ENCODE data around the gene HSBP1L1.
A peak's percentile ranks its signal among the peaks of the same experiment; 100 is the strongest.

HSBP1L1 gene

DNA sequence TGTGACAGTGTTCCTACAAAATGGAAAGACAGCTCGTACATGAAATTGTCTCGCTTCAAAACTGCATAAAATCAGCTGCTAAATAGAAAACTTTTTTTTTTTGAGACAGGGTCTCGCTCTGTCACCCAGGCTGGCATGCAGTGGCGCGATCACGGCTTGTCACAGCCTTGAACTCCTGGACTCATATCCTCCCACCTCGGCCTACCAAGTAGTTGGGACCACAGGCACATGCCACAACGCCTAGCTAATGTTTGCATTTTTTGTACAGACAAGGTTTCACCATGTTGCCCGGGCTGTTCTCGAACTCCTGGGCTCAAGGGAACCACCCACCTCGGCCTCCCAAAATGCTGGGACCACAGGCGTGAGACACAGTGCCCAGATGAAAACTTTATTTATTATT is 20.7 kb downstream of the HSBP1L1 start:
- Histone ChIP-seq H3K4me3 (replicated peaks; ENCODE audit: low read depth, low read length) (no peak overlapping the region), H3K36me3 (ENCODE audit: control insufficient read depth, insufficient read depth, low read length) (peaks cover 4% of the 10 kb centered on the region), H3K27me3 (replicated peaks; ENCODE audit: control insufficient read depth, insufficient read depth, low read length) (no peaks in the 10 kb centered on the region)
- DNase-seq (ENCODE audit: extremely low read depth, insufficient read length), result no peak
- TF ChIP-seq, protein P1, sequence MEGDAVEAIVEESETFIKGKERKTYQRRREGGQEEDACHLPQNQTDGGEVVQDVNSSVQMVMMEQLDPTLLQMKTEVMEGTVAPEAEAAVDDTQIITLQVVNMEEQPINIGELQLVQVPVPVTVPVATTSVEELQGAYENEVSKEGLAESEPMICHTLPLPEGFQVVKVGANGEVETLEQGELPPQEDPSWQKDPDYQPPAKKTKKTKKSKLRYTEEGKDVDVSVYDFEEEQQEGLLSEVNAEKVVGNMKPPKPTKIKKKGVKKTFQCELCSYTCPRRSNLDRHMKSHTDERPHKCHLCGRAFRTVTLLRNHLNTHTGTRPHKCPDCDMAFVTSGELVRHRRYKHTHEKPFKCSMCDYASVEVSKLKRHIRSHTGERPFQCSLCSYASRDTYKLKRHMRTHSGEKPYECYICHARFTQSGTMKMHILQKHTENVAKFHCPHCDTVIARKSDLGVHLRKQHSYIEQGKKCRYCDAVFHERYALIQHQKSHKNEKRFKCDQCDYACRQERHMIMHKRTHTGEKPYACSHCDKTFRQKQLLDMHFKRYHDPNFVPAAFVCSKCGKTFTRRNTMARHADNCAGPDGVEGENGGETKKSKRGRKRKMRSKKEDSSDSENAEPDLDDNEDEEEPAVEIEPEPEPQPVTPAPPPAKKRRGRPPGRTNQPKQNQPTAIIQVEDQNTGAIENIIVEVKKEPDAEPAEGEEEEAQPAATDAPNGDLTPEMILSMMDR (IDR thresholded peaks at IDR 0.05; ENCODE audit: insufficient read depth, low read length, poor library complexity, severe bottlenecking), result no peak

DNA sequence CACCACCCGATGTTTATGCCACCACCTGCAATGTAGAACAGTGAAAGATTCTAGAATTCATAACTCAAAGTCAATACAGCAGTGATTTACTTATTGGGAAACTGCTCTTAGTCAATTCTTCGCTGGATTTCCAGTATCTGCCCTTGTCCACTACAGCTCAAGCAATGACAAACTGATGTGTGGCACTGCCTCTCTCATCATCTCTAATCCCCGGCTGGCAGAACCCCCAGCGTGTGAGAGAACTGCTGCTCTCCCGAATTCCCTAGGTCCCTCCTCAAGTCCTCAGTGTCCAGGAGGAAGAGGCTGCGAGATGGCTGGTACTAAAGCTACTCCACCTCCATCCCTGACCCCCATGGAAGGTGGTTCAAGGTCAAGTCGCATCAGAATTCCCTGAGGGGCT is 22.3 kb downstream of the HSBP1L1 start:
- Histone ChIP-seq H3K36me3 (ENCODE audit: control insufficient read depth, insufficient read depth, low read length) (peaks cover 4% of the 10 kb centered on the region), H3K27me3 (replicated peaks; ENCODE audit: control insufficient read depth, insufficient read depth, low read length) (no peaks in the 10 kb centered on the region), H3K4me3 (replicated peaks; ENCODE audit: low read depth, low read length) (peak overlapping the region; percentile 97)
- DNase-seq (ENCODE audit: extremely low read depth, insufficient read length), result no peak
- TF ChIP-seq, protein P1 (IDR thresholded peaks at IDR 0.05; ENCODE audit: insufficient read depth, low read length, poor library complexity, severe bottlenecking), result no peak

DNA sequence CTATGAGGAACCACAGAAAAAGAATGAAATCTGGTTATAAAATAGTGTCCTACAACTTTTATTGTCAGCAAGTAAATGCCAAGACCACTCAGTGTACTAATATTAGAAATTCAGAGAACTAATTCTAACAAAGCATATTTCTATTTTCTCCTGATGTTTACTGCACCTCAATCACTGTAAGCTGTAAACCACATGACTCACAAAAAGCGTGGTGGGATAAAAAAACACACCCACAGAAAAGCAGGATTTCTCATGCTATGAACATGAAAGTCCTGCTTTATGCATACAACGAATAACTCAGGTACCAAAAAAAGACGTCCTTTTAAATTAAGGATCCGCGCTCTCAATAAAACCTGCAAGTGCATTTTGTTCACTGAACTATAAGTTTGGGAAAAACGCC is 23.1 kb downstream of the HSBP1L1 start:
- no peak for DNase-seq (ENCODE audit: extremely low read depth, insufficient read length)
- TF ChIP-seq, protein P1 (IDR thresholded peaks at IDR 0.05; ENCODE audit: insufficient read depth, low read length, poor library complexity, severe bottlenecking), result no peak
- peaks cover 4% of the 10 kb centered on the region for H3K36me3 ChIP-seq (ENCODE audit: control insufficient read depth, insufficient read depth, low read length)

DNA sequence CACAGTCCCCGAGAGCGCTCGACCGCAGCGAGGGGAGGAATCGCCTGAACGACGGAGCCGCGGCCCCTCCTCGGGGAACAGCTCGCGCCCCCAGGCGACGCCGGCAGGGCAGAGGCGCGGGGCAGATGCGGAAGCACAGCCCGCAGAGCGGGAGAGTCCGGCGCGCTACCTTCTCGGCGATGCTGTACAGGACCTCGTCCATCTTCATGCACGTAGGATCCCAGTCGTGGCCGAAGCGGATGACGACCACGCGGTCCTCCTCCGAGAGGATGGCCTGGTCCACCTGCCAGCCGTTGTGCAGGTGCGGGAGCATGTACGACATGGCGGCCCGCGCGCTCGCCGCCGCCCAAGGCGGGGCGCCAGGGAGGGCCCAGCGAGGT is 23.6 kb downstream of the HSBP1L1 start:
- Histone ChIP-seq H3K4me3 (replicated peaks; ENCODE audit: low read depth, low read length) (peak overlapping the region; percentile 97), H3K27me3 (replicated peaks; ENCODE audit: control insufficient read depth, insufficient read depth, low read length) (no peaks in the 10 kb centered on the region), H3K36me3 (ENCODE audit: control insufficient read depth, insufficient read depth, low read length) (peaks cover 4% of the 10 kb centered on the region)
- TF ChIP-seq, protein P1 (IDR thresholded peaks at IDR 0.05; ENCODE audit: insufficient read depth, low read length, poor library complexity, severe bottlenecking), result peak; percentile 58
- DNase-seq (ENCODE audit: extremely low read depth, insufficient read length), result no peak

More for the DNA sequence above, 23.1 kb downstream of the HSBP1L1 start:
- Histone ChIP-seq H3K4me3 (replicated peaks; ENCODE audit: low read depth, low read length) (peak overlapping the region; percentile 97), H3K27me3 (replicated peaks; ENCODE audit: control insufficient read depth, insufficient read depth, low read length) (no peaks in the 10 kb centered on the region)

DNA sequence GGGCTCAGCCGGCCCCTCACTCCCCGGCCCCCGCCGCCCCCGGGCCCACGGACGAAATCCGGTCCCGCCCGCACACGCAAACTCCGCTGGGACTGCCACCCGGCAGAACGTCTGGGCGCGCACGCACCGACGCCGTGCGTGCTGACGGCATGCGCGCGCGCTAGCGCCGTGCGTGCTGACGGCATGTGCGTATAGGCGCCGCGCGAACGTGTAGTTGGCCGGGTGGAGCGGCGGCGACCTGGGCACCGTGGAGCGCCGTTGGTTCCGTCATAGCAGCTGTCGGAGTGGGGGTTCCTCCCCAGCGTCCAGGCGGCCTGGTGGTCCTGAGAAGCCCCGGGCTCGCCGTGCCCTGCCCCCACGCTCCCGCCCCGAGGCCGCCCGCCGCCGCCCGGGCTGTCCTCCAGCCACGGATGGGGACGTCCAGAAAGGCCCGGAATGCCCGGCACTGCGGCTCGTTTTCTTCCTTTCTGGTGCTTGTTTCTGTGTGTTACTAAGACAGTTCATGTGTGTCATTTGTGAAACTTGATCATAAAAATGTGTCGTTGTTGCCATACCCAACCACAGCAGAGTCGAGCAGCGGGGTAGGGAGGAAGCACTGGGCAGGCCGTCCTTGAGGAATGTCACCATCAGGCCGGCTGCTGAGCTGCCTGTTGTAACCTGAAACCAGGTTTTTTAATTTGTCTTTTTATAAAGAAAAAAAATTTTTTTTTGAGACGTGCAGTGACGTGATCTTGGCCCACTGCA is 24.2 kb downstream of the HSBP1L1 start, which contains the start of gene TXNL4A:
TXNL4A (minus strand) TSS at position 113 of the 744 bp plus-strand sequence. CDS start 171 bp downstream, outside the sequence.
- DNase-seq (ENCODE audit: extremely low read depth, insufficient read length), result peak; percentile 94
- Histone ChIP-seq H3K27me3 (replicated peaks; ENCODE audit: control insufficient read depth, insufficient read depth, low read length) (no peaks in the 10 kb centered on the region), H3K4me3 (replicated peaks; ENCODE audit: low read depth, low read length) (peak within 1 kb of the TSS; percentile 97), H3K36me3 (ENCODE audit: control insufficient read depth, insufficient read depth, low read length) (peaks cover 4% of the 10 kb centered on the region)
- TF ChIP-seq, protein P1 (IDR thresholded peaks at IDR 0.05; ENCODE audit: insufficient read depth, low read length, poor library complexity, severe bottlenecking), result no peak
